GM19238 (cell line): Measurements from ENCODE around the gene ZNF467.

ENCODE experiments used
- DNase-seq: peaks from one replicate; pipeline ENCODE4 v3.0.0; 2011; ENCODE audit warnings: low spot score; ENCODE audit not compliant: insufficient read length

The ZNF467 gene

GRCh38 chr7:149715476-149715875 is 57.9 kb downstream of the ZNF467 start:
- no peak for DNase-seq

- DNase-seq: no peak
Observed at GRCh38 chr7:149714910-149715471, 58.4 kb downstream of the ZNF467 start.
